GM10266 (cell line): ENCODE data around the gene GOLM1.
A peak's percentile ranks its signal among the peaks of the same experiment; 100 is the strongest.

ENCODE experiments used
- DNase-seq: peaks from one replicate; pipeline ENCODE4 v3.0.0; 2012; ENCODE audit errors: extremely low spot score
- CTCF ChIP-seq: IDR thresholded peaks from 2 replicates; pipeline ENCODE4 v1.5.1; 2012; ENCODE audit warnings: mild to moderate bottlenecking, low read depth; ENCODE audit not compliant: control insufficient read depth, insufficient read depth; ENCODE audit errors: missing control alignments

The GOLM1 gene

DNA sequence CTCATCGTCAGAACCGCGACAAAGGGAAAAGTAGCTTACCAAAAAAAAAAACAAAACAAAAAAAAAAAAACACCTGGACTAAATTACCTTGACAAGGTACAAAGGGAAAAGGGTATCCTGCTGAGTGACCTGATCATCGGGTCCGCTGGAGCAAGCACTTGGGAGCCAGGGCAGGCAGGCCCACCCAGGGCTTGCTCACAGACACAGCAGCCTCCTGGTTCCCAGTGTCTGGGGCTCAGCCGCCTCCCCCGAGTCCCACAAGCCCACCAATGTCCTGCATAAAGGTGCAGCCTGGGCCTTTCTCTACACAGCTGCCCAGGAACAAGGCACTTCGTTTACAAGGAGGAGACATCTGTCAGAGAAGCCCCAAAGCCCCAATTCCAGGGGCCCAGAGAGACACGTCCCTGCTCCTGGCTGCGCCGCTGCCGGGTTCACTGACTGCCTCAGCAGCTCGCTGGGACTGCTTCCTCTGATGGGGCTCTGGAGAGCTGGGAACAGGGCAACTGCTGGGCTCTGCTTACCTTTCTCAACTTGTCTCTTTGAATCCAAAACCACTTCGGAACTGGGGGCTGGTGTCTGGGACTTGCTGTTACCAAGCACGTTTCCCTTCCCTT lies 63.4 kb downstream of the GOLM1 start:
- no peak for TF ChIP-seq CTCF
- no peak for DNase-seq

GRCh38 chr9:86034863-86035734 lies 64.3 kb downstream of the GOLM1 start:
- DNase-seq = peak; percentile 35

DNA sequence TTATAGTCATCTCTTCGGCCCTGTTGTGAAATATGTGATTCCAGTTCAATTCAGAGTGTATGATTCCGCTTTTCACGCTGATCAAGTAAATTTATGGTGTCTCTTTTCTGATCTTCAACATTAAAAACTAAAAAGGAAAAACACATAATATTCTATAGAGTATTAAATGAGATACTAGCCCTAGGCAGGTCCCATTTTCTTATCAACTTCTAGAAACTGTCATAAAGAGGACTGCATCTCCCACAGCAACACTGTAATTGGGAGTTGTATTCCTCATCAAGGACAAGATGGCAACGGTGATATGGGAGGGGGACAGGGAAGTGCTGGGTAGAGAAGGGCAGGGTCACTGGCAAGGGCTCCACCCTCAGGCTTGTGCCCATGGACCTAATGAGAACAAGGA lies 71.6 kb downstream of the GOLM1 start:
- TF ChIP-seq CTCF = no peak

More at GRCh38 chr9:86034863-86035734, 64.3 kb downstream of the GOLM1 start:
- peak; percentile 59 for TF ChIP-seq CTCF

GRCh38 chr9:86022687-86023266 lies 76.6 kb downstream of the GOLM1 start:
- TF ChIP-seq CTCF = no peak
- no peak for DNase-seq

More for the DNA sequence above, 71.6 kb downstream of the GOLM1 start:
- DNase-seq = no peak

GRCh38 chr9:86021166-86021565 lies 78.2 kb downstream of the GOLM1 start:
- DNase-seq = no peak
- no peak for TF ChIP-seq CTCF

DNA sequence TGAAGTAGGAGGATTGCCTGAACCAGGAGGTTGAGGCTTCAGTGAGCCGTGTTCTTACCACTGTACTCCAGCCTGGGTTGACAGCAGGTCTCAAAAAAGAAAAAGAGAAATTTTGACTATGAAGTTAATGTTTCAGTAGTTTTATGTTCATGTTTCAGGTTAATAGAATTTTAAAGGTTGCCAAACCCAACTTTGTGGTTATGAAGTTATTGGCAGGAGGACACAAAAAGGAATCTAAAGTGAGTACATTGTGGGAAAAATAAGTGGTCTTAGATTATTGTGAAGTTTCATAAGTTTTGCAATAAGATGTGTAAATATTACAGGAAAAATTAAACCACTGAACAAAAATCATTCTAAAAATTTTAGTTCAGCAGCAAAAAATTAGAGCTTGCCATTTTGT lies 78.6 kb downstream of the GOLM1 start:
- no peak for TF ChIP-seq CTCF
- no peak for DNase-seq
